ENCODE results near the gene CCDC28A.

GRCh38 chr6:138803861-138804260 is 30.3 kb downstream of the CCDC28A start:
- TF ChIP-seq CTCF (IDR thresholded peaks at IDR 0.05 in 8 of 11, conservative IDR thresholded peaks at IDR 0.05 in 3 of 11): no peak
- TF ChIP-seq POLR2A (IDR thresholded peaks at IDR 0.05): no peak
- TF ChIP-seq POLR2AphosphoS5 (IDR thresholded peaks at IDR 0.05): no peak

Data from spleen (tissue), 7 donors.